HuH-7.5 (cell line): ENCODE data around the gene MYO9A.
A peak's percentile ranks its signal among the peaks of the same experiment; 100 is the strongest.

ENCODE experiments used
- DNase-seq: peaks from one replicate; pipeline ENCODE4 v3.0.0; 2011; ENCODE audit warnings: low spot score

MYO9A gene, protein sequence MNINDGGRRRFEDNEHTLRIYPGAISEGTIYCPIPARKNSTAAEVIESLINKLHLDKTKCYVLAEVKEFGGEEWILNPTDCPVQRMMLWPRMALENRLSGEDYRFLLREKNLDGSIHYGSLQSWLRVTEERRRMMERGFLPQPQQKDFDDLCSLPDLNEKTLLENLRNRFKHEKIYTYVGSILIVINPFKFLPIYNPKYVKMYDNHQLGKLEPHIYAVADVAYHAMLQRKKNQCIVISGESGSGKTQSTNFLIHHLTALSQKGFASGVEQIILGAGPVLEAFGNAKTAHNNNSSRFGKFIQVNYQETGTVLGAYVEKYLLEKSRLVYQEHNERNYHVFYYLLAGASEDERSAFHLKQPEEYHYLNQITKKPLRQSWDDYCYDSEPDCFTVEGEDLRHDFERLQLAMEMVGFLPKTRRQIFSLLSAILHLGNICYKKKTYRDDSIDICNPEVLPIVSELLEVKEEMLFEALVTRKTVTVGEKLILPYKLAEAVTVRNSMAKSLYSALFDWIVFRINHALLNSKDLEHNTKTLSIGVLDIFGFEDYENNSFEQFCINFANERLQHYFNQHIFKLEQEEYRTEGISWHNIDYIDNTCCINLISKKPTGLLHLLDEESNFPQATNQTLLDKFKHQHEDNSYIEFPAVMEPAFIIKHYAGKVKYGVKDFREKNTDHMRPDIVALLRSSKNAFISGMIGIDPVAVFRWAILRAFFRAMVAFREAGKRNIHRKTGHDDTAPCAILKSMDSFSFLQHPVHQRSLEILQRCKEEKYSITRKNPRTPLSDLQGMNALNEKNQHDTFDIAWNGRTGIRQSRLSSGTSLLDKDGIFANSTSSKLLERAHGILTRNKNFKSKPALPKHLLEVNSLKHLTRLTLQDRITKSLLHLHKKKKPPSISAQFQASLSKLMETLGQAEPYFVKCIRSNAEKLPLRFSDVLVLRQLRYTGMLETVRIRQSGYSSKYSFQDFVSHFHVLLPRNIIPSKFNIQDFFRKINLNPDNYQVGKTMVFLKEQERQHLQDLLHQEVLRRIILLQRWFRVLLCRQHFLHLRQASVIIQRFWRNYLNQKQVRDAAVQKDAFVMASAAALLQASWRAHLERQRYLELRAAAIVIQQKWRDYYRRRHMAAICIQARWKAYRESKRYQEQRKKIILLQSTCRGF (N-terminal part only)

GRCh38 chr15:72118017-72118978, at the start of gene MYO9A, which contains the start of gene SENP8:
Gene MYO9A (minus strand): TSS chr15:72118150. CDS start chr15:72046563, 71,587 bp downstream.
Gene SENP8 (plus strand): TSS chr15:72118403. CDS start chr15:72139624, 21,221 bp downstream.
- peak; percentile 96 for DNase-seq

GRCh38 chr15:72167445-72167844, 49.5 kb upstream of the MYO9A start:
- DNase-seq, result no peak

DNA sequence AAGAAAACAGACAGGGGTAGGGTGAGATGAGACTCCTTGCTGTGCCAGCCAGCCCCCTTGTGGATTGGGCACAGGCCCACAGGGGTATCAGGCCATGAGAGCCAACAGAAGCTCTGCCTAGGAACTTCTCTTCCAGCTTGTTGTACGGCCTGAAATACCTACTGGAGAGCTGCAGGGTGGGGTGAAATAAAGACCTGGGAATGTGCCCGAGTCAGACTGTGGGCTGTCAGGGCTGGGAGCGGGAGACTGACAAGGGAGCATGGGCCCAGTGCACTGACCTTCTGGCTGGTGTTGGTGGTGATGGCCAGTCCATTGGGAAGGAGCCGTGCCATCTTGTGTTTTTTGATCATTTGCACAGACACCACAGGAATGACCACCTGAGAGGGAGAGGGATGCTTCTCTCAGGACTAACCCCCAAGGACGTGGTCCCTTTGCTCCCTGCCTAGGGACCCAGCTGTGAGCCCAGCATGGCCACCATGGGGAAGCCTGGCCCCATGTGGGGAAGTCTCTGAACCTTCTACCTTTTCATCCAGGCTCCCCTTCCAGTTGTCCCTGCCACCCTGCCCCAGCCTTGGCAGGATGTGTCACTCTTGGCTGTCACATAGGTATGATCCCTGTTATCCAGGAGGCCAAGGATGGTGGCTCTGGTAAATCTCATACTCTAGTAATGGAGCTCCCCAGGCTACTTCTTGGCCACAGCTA, 48.9 kb upstream of the MYO9A start:
- DNase-seq, result no peak

DNA sequence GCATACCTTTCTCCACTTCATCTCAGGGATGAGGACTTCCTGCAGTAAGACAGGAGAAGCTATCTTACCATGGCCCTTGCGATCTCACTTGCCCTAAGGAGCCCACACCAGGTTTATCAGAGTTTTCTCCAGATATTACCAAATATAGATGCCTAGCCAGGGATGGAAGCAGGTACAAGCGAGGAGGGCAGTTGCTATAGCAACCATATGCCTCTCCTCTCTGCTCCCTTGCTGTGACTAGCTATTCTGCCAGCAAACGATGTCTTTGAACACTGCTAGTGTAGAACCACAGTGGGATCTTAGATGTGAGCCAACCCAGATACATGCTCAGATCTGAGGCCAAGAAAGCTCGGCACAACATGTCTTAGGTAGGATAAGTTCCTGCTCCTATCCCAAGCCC, 45.8 kb upstream of the MYO9A start:
- DNase-seq, result no peak

DNA sequence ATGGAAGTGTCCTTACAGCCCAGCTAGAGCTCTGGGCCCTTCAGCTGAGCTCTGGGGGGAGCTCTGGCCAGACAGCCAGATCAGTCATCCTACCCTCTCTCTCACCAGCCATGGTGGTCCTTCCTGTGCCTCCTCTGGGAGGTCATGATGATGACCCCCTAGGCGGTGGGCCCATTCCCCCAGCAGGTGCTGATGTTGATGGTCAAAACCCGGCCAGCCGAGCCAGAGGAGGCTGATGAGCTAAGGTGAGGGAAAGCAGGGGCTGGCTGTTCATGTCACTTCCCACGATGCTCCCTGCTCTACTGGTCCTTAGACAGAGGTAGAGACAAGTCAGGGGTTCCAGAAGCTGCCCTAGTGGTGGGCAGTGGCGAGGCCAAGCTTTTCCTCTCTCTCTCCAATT, 44.6 kb upstream of the MYO9A start:
- DNase-seq, result no peak

GRCh38 chr15:72161361-72162132, 43.6 kb upstream of the MYO9A start:
- DNase-seq, result no peak

- no peak for DNase-seq
Measured at GRCh38 chr15:72160696-72161245, 42.8 kb upstream of the MYO9A start.

- DNase-seq, result no peak
Measured at GRCh38 chr15:72156928-72157327, 39.0 kb upstream of the MYO9A start.

GRCh38 chr15:72155635-72156616, 38.0 kb upstream of the MYO9A start:
- peak; percentile 68 for DNase-seq

GRCh38 chr15:72155003-72155621, 37.2 kb upstream of the MYO9A start:
- no peak for DNase-seq

DNA sequence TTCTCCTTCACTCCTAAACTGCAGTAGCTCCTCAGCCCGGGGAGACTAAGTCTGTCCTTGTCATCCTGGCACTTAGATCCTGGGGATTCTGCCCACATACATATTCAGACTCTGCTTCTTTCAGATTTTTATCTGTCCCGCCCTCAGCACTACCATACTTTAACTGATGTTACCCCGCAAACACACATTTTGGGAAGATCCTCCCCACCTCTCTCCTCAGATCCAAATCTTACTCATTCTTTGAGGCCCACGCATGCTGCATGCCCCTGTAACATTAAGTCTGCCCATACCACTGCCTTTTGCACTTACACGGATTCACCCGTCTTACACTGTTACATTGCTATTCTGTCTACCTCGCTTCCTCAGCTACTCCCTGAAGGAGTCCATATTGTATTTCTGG, 36.4 kb upstream of the MYO9A start:
- DNase-seq, result no peak

DNA sequence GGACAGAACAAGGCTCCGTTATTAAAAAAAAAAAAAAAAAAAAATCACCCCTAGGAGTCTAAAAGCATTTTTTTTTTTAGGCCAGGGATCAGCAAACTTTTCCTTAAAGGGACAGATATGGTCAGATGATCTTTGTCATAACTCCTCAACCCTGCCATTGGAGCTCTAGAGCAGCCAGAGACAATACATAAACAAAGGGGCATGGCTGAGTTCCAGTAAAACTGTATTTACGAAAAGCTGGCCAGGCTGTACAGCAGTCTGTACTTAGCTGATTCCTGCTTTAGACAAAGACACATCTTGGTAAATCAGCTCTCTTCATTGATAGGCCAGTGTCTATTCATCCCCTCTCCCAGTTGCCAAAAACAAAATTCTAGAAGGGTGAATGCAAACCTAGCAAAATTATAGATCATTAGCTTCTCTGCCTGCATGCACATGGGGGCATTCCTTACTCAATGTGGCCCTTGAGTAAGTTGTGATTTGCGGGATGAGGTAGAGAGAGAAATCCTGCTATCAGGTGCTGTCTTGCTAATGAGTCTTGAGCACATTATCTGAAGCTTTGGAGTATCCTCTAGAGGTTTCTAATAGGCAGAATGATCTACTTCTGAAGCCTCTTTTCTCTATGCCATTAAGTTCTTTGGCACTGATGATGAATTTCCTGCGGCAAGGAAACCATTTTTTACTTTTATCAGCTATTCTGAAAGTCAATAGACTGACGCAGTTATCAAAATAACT, 35.5 kb upstream of the MYO9A start:
- DNase-seq, result no peak

DNA sequence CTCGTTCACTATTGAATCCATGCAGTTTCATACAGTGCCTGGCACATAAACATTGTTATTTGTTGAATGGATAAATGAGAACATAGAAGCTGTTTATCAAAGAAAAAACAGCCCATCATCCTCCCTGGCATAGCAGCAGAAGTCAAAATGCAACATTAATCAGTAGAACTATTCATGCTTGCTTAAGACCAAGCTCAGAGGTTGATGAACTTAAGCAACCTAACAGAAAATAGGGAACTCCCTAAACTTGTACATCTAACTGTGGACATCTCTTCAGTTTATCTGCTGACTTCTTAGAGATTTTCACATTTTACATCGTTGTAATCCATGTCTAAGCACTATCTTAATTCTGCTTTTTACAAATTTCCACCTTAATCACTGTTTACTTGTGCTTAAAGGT, 29.5 kb upstream of the MYO9A start:
- no peak for DNase-seq

DNA sequence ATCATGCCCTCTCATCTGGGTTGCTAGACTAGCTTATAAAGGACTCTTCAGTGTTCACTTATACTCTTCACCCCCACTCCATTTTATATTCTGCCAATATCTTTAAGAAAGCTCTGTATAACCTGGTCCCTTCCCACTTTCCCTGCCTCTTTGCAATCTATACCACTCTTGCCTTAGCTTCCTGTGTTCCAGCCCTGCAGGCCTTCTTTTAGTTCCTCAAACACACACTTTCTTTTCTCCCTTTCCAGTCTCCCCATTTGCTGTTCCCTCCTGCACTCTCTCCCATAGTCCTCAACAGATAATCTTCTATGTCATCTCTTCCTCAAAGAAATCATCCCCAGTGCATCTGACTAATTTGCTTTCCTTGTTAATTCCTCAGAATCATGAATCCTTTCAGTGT, 29.0 kb upstream of the MYO9A start:
- DNase-seq, result no peak

DNA sequence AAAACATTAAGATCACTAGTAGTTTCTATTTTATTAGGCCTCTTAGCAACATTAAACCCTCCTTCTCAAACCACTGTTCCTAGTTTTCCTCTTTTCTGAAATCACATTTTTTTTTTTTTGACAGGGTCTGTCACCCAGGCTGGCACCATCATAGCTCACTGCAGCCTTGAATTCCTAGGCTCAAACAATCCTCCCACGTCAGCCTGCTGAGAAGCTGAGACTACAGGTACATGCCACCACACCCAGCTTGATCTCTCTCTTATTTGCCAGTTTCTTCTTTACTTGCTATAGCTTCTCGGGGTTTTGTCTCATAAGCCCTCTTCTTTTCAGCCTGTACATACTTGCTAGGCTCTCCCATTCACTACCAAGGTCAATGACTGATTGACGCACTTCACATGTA, 28.3 kb upstream of the MYO9A start:
- DNase-seq, result no peak

GRCh38 chr15:72141171-72142084, 23.5 kb upstream of the MYO9A start:
- peak; percentile 54 for DNase-seq
